DMS 273 treated with DMSO at 0.1 percent for 48 hours (cell line): ENCODE measurements around the gene CCDC92.

Source experiments
- DNase-seq: peaks from one replicate; lab custom pipeline; 2025; lab: John Stamatoyannopoulos, UW

The CCDC92 gene

GRCh38 chr12:123972457-123973401 lies at the start of gene CCDC92, which contains the start of gene ZNF664:
TSS of gene CCDC92 (minus strand) at chr12:123972831. CDS start at chr12:123944305, 28,526 bp downstream.
TSS of gene ZNF664 (plus strand) at chr12:123973215. CDS start at chr12:124012145, 38,930 bp downstream.
- DNase-seq = no peak

- DNase-seq = no peak
Measured at GRCh38 chr12:124022161-124022560, 49.5 kb upstream of the CCDC92 start.

DNA sequence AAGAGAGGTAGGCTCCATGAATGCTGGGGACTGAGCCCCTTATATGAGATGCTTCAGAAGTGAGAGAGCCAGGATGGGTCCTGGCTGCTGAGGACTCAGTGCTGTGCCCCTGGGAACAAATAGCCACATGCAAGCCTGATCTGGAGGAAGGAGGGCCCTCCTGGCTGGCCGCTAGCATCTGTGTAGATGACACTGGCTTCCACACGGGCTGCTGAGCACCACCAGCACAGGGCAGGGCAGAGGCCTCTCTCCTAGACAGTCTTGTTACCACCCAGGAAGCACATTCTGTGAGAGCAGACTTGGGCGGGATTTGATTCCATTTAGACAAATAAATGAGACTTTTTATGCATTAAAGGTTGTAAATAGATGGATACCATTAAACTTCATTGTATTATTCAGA lies 48.4 kb upstream of the CCDC92 start:
- DNase-seq = no peak

DNA sequence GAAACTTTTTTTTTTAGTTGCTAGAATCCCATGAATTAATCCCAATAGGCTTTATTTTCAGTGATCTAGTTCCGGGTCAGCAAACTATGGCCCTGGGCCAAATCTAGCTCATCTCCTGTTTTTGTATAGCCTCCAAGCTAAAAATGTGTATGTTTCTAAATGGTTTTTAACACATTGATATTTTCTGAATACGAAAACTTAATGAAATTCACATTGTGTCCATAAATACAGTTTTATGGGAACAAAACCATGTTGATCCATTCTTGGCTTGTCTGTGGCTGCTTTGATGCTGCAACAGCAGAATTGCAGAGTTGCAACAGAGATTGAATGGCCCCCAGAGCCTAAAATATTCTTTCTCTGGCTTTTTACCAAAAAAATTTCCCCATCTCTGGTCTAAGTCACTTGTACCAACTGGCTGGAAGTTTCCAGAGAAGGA lies 47.9 kb upstream of the CCDC92 start:
- DNase-seq = no peak

DNA sequence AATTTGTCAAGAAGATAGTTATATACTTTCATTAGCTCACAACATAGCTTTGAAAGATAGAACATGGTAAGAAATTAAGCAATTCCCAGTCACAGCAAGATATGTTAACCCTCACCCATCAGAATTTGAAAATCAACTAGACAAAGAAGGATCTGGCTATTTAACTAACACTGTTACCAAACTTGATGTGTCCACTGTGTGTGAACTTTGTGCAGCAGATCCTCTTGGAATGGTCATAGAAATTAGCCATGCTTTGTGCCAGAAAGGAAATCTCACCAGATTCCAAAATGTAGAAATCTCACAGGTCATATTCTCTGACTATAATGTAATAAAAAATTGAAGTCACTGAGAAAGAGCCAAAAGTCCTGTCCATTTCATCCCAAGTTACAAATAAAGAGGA lies 46.5 kb upstream of the CCDC92 start:
- DNase-seq = no peak

- no peak for DNase-seq
Measured at GRCh38 chr12:124018539-124018938, 45.9 kb upstream of the CCDC92 start.

DNA sequence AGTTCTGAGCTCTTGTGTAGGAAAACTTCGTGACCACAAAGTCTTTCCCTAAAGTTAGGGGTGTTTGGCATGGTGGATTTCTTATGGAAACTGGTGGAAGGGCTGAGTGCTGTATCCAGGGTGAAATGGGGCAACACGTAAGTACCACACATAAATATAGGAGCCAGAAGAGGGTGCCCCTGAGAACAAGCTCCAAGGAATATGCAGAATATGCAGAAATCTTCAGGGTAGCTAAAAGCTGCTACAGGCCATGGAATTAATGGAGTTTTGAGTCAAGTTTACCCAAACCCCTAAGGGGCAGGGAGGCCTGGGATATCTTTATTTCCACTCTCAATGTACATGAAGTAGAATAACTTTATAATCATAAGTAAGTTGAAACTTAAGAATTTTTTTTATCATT lies 44.4 kb upstream of the CCDC92 start:
- DNase-seq = no peak

DNA sequence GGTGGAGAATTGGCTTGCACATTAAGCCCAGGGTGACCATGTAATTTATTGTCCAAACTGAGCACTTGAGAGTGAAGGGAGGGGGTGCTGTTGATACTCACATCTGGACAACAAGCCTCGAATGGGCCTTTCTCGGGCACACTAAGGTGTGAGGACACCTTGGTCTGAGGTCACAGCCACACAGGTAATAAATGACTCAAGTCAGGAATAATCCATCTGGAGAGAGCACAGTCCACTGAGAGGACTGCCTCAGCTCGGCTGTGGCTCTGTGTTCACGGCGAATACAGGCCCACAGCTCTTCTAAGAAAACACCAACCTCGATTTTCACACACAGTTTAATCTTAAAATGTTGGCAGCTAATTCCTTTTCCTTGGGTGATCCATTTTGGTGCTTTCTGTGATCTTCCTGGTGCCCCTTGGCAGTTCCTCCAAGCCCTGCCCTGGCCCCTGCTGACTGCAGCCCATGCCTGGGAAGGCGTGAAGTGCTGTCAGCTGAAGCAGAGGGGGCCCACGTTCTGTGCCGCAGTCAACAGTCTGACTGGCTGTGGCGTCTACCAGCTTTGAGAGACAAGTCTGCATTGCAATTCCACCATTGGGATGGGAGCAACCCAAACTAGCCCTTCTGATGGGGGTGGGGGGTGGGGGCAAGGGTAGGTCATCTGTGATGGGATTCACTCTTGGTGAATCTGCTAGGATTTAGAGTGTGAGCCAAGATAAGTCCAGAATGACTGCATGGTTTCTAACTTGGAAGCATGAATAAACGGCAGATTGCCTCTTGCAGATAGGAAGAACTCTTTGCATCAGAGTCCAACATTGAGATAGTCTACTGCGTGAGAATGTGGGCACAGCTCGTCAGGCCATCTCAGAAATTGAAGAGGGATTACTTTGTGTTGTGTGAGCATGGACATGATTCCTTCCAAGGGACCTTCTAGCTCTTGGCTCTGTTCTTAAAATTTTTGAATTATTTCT lies 43.1 kb upstream of the CCDC92 start:
- DNase-seq = no peak

DNA sequence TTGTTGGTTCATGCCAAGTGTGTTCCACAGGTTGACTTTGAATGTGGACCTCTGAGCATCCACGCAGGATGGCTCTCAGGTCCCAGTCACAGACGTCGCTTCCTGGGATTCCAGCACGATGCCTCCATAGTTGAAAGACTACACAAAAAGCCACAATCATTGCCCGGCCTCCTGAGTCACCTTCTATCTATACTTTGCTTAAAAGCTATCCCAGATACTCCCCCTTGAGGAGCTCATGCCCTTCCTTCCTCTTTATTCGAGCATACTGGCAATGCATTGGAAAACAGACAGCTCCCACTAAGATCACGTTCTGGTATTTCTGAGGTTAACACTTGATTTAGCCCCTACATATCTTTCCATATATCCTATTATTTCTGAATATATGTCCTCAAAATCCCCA lies 40.4 kb upstream of the CCDC92 start:
- no peak for DNase-seq

DNA sequence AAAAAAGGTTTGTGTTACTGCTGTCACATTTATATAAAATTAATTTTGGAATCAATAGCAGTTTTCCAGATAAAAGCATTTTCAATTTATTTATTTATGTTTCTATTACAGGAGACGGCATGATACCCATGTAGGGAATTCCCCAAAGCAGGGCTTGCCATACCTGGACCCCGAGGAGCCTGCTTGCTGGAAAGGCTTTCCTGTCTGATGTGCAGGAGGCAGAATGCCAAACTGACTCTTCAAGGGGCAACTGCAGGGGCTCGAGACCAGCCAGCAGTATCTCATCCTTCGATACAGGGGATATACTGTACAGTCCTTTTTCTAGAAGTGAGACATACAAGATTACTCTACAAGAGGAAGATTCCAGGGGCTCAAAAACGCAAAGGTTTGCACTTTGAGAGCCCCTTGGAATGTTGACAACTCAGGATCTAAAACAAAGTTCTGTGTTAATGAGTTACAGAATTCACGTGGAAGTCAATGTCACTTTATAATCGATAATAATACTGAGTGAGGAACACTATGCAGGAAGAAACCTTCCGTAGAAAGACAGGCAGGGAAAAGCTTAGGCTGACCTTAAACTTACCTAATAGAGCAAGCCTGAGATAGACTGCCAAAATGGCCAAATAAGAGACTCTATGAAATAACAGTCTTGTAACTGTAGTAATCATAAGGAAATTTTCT lies 38.9 kb upstream of the CCDC92 start:
- no peak for DNase-seq

DNA sequence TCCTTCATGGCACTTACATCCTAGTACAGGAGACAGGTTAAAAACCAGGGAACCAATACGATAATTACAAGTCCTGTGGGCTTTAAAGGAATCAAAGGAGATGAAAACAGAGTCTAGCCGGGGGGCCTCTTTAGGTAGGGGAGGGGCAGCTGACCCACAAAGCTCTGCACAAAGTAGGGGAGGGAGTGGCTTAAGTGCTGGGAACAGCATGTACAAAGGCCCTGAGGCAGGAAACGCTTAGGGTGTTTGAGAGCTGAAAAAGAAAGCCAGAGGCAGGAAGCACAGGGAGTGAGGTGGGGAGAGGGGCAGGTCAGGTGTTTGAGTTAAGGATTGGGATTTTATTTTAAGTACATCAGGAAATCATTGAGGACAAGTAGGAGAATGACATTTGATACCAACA lies 38.1 kb upstream of the CCDC92 start:
- no peak for DNase-seq

DNA sequence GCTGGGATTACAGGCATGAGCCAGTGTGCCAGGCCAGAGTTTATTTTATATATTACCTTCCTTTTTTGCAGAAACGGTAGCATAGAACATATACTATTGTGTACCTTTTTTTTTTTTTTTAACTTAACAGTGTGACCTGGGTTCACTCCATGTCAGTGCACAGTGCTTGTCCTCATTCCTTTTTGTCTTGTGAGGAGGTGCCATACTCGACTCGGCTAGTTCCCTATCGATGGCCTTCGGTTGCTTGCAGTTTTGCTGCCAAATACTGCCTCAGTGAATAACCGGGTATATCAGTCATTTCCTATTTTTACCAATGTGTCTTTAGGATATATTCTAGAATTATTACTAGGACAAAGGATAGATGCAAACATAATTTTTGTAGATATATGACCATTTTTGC lies 37.1 kb upstream of the CCDC92 start:
- no peak for DNase-seq

- no peak for DNase-seq
Measured at GRCh38 chr12:124008595-124008994, 36.0 kb upstream of the CCDC92 start.

GRCh38 chr12:124007826-124008570 lies 35.4 kb upstream of the CCDC92 start:
- no peak for DNase-seq

DNA sequence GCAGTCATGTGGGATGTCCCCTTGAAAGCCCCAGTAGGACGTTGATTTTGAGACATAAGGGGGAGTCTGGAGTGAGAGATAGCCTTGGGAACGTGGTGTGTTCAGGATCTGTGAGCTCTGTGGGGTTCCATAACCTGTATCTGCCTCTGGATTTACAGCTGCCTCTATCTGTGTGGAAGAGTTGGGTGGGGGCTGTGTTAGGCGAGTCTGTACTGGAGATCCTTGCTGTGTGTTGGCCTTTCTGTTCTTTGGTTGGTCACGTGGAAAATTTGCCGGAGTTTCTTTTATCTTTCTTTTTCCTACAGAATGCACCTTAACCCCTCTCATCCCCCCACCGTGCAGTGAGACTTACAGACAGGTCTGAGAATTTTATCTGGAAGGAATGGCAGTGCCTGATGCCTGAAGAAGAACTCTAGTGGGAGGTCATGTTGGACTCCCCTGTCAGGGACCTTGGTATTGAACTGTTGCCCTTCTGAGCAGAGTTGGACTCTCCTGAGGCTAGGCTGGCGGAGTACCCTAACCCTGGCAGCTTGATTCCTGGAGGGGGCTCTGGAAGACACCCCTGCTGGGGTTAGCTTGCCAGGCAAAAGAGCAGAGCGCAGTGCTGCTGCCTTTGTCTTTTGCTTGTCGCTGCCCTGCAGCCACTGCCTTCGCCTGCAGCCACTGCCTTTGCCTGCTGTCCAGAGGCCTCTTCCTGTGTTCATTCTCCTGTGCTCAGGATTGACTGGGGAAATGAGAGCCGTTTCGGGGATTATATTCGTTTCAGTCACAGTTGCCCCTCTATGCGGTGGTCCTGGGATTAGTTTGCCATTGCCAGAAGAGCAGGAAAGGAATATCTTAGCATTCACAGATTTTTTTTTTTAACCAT lies 34.4 kb upstream of the CCDC92 start:
- DNase-seq = no peak

DNA sequence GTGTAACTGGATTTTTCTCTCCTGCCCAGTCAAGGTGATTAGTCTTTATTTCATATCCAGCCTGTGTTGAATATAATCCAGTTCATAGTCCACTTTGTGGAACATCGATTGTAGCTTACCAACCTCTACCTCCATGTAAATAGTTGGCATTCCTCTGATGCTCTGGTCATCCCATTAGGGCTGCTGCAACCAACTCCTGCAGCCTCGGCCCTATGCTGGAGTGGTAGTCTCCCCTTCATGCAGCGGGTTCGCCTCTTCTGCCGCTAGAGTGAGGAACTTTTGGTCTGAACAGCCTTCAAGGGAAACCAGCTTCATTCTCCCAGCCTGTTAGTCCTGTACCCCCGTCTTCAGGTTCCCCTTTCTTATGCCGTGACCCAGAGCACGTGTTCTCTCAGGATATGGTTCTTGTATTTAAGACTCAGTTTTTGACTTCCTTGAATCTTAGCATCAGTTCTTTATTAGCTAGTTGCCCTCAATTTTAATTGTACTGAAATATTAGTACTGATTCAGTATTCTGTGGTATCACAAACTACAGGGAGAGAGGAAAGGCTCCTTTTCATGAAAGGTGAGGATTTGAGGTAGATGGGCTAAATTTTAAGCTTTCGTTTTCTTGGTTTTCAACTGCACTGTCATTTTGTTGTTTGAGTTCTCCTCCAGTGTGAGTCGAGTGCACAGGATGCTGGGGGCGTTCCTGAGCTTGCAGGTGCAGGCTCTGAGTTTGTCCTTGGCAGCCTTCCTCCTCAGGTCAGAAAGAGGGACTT lies 33.6 kb upstream of the CCDC92 start:
- DNase-seq = no peak

DNA sequence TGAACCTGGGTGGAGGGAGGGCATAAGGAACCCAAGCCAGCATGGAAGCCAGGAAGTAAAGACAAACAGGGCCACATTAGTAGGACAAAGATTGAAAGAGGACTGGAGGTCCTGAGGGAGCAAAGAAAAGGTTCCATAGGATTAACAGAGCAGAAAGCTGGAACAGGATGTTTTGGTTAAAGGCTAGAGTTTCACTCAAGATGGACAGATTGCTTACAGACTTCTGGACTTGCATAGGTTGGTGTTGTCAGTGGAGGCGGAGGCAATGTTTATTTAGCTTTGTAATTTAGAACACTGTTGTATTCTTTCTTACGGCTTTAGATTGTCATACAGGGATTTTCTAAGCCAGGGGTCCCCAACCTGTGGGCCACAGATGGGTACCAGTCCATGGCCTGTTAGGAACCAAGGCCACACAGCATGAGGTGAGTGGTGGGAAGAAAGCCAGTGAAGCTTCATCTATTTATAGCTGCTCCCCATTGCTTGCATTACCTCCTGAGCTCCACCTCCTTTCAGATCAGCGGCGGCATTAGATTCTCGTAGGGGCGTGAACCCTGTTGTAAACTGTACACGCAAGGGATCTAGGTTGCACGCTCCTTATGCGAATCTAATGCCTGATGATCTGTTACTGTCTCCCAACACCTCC lies 31.7 kb upstream of the CCDC92 start:
- DNase-seq = no peak

- no peak for DNase-seq
Measured at GRCh38 chr12:124002654-124003053, 30.0 kb upstream of the CCDC92 start.
